Heart left ventricle (tissue), 16 donors: ENCODE results near the gene FAM53C. TPM values are rescaled to one million over a fixed set of nuclear protein-coding genes. Genes with fewer than 3 reads are reported as not detected.
A peak's percentile ranks its signal among the peaks of the same experiment; 100 is the strongest.

ENCODE experiments used
- ATAC-seq, 4 donors: fragments of 200-7000 bp; cut with Tn5 transposase; one replicate each; pipeline ENCODE4 v1.9.1; 2020 to 2022; ENCODE audit warnings: moderate library complexity in 4 of 4, mild to moderate bottlenecking in 3 of 4, moderate number of reproducible peaks in 1 of 4
- DNase-seq, 5 donors: peaks; one replicate each; pipeline ENCODE4 v3.0.0-alpha.2; 2020
- H3K27ac ChIP-seq, 12 donors: fragments of 200-600 bp; sonication (generic) in 4 of 12; one replicate each; pipeline versions ENCODE4 v1.5.0 to v1.8.0; 2016 to 2022; ENCODE audit warnings: mild to moderate bottlenecking in 2 of 12
- H3K27me3 ChIP-seq, 9 donors: fragments of 200-600 bp; sonication (generic) in 2 of 9; one replicate each; pipeline versions ENCODE4 v1.5.1 to v1.8.0; 2016 to 2022; ENCODE audit warnings: mild to moderate bottlenecking in 3 of 9
- H3K36me3 ChIP-seq, 9 donors: fragments of 200-600 bp; sonication (generic) in 2 of 9; one replicate each; pipeline versions ENCODE4 v1.5.0 to v1.8.0; 2018 to 2022; ENCODE audit warnings: mild to moderate bottlenecking in 2 of 9
- H3K4me1 ChIP-seq, 12 donors: fragments of 200-600 bp; sonication (generic) in 4 of 12; one replicate each; pipeline versions ENCODE4 v1.5.0 to v1.8.0; 2016 to 2022; ENCODE audit warnings: mild to moderate bottlenecking in 3 of 12
- H3K4me3 ChIP-seq, 12 donors: fragments of 200-600 bp; sonication (generic) in 4 of 12; one replicate each; pipeline versions ENCODE4 v1.5.0 to v1.8.0; 2017 to 2022; ENCODE audit warnings: mild to moderate bottlenecking in 9 of 12, moderate library complexity in 4 of 12
- H3K9me3 ChIP-seq, 12 donors: fragments of 200-600 bp; sonication (generic) in 4 of 12; one replicate each; pipeline versions ENCODE4 v1.5.0 to v1.8.0; 2016 to 2022; ENCODE audit warnings: mild to moderate bottlenecking in 1 of 12
- POLR2A ChIP-seq, 2 donors: fragments of 450-650 bp; IDR thresholded peaks; one replicate each; pipeline ENCODE4 v1.6.1; 2017; ENCODE audit warnings: antibody characterized with exemption in 2 of 2, mild to moderate bottlenecking in 2 of 2, moderate library complexity in 2 of 2
- WGBS, 4 donors: extraction: QIAGEN DNeasy Blood & Tissue Kit in 2 of 4; methylation state at CpG; one replicate each; pipeline versions ENCODE4 v1.1.5 to v1.1.7; 2013 to 2018; 5-methylcytosine and 5-hydroxymethylcytosine counted together
- intact Hi-C, 10 donors: fragments of 100-400 bp; cut with DNase I; formaldehyde crosslinking; loops; one replicate each; pipeline versions ENCODE4 v1.11.1 to v1.14.2; 2022
- polyA plus RNA-seq, 2 donors: library from polyadenylated mRNA; stranded (reverse); fragments of 200-250 nt; gene quantifications; one replicate each; pipeline ENCODE4 v1.2.3, GENCODE V29; 2013
- total RNA-seq, 9 donors: library from RNA; depleted of rRNA in 2 of 9; stranded (reverse); fragments of >200 nt in 2 of 9; fragmentation: NEBNext Ultra II Directional in 3 of 9; extraction: Animal tissue kit (Norgen Biotek cat#: 25700) in 3 of 9; gene quantifications; one replicate each; pipeline versions ENCODE4 v1.1.0 to v1.2.4, GENCODE V29; 2016 to 2023
- TF ChIP-seq, protein P1 (sequence below), 12 donors: fragments of 200-600 bp; sonication (generic) in 4 of 12; IDR thresholded peaks; one replicate each; pipeline versions ENCODE4 v1.5.0 to v1.8.0; 2018 to 2022; ENCODE audit warnings: antibody characterized with exemption in 12 of 12, mild to moderate bottlenecking in 5 of 12
- donor health status: ischemic (EF 13 %, LVEDD 7.1; RV severe dilation, severe dysfunction).
- donor health status: healthy with polysubstance abuse.
- donor health status: DM: no; HTN: yes; CAD: no.
- donor health status: DM: no; HTN: no; CAD: no.
- donor health status: ischemic (EF 25% LVEDD 6.9; RV normal size, moderate dysfunction).
- donor health status: ischemic (EF 25% LVEDD 5.7; RV mildly dilated, moderate dysfunction).
- donor health status: healthy.
- donor health status: DM: yes; HTN: yes; CAD: no.
- donor health status: ischemic (EF 35%, LVEDD 5.7; RV mildly dilated, moderate dysfunction).
- donor health status: nonischemic (EF 11% LVEDD 7.7; RV severe dilation, severe dysfunction).
- donor health status: DM: yes; HTN: yes; CAD: no.
- donor health status: PGD.
- donor health status: ischemic (EF 29% LVEDD 5.4; RV normal size, mild dysfunction).
- donor health status: nonischemic (EF 23%, LVEDD 6.1; RV moderate dilation, normal function).

Gene FAM53C
- total and polyA plus RNA-seq, 11 donors = 15.0 to 41.0 (median 26.2) TPM

- peaks cover 0 to 4% (median 0%) of the 10 kb centered on the region in 12 donors for H3K9me3 ChIP-seq
- ATAC-seq (no peak), DNase-seq (no peak)
- H3K36me3 ChIP-seq = peaks cover 0 to 76% (median 70%) of the 10 kb centered on the region in 9 donors
- peaks cover 0 to 28% (median 9%) of the 10 kb centered on the region in 12 donors for H3K4me1 ChIP-seq
- TF ChIP-seq, protein P1, sequence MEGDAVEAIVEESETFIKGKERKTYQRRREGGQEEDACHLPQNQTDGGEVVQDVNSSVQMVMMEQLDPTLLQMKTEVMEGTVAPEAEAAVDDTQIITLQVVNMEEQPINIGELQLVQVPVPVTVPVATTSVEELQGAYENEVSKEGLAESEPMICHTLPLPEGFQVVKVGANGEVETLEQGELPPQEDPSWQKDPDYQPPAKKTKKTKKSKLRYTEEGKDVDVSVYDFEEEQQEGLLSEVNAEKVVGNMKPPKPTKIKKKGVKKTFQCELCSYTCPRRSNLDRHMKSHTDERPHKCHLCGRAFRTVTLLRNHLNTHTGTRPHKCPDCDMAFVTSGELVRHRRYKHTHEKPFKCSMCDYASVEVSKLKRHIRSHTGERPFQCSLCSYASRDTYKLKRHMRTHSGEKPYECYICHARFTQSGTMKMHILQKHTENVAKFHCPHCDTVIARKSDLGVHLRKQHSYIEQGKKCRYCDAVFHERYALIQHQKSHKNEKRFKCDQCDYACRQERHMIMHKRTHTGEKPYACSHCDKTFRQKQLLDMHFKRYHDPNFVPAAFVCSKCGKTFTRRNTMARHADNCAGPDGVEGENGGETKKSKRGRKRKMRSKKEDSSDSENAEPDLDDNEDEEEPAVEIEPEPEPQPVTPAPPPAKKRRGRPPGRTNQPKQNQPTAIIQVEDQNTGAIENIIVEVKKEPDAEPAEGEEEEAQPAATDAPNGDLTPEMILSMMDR (IDR thresholded peaks at IDR 0.05) = no peak
- no peak for TF ChIP-seq POLR2A (IDR thresholded peaks at IDR 0.05)
- H3K4me3 ChIP-seq = no peak overlapping the region
- no peak overlapping the region for H3K27ac ChIP-seq
- H3K27me3 ChIP-seq = no peaks in the 10 kb centered on the region
- intact Hi-C loops = no loop called here
- WGBS, 4 donors = 93 to 96% (median 94%) methylated on average over 14 of the region's 14 CpGs
These were observed 8.8 kb downstream of the FAM53C start for GRCh38 chr5:138346889-138347288.

GRCh38 chr5:138349852-138350562, 11.9 kb downstream of the FAM53C start:
- DNase-seq (no peak), ATAC-seq (peak; percentile 27 to 39 (median 33))
- Histone ChIP-seq H3K27ac (peak overlapping the region in 10 of 12 donors; percentile 35 to 67 (median 58)), H3K9me3 (peaks cover 0 to 9% (median 0%) of the 10 kb centered on the region in 12 donors), H3K27me3 (no peaks in the 10 kb centered on the region), H3K36me3 (peaks cover 0 to 45% (median 39%) of the 10 kb centered on the region in 9 donors), H3K4me1 (peaks cover 0 to 45% (median 21%) of the 10 kb centered on the region in 12 donors), H3K4me3 (no peak overlapping the region)
- intact Hi-C loops = loop anchor here in 1 of 10 donors (10.0 kb wide), 1 partner anchor 55 kb away; no protein-coding TSS in a partner anchor
- WGBS, 4 donors = 43 to 63% (median 48%) methylated on average over 1 of the region's 1 CpG
- TF ChIP-seq POLR2A (IDR thresholded peaks at IDR 0.05) = no peak
- TF ChIP-seq, protein P1 (IDR thresholded peaks at IDR 0.05) = no peak

DNA sequence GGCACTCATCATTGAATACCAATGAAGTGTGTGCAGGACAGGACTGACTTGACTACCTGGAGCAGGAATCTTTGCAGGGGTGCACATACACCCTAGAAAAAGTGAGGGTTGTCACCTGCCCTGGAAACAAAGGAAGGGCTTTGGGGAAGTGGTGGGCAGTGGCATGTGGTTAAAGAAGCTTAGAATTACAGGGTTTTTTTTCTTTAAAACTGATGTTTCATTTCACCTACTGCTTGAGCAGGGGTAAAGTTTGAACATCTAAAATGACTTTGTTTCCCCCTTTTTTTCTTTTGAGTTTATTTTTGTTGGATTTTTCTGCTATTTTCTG, 12.5 kb downstream of the FAM53C start:
- intact Hi-C loops = loop anchor here in 1 of 10 donors (10.0 kb wide), 1 partner anchor 54 kb away; no protein-coding TSS in a partner anchor
- Histone ChIP-seq H3K4me1 (peaks cover 0 to 50% (median 26%) of the 10 kb centered on the region in 12 donors), H3K36me3 (peaks cover 0 to 40% (median 34%) of the 10 kb centered on the region in 9 donors), H3K4me3 (no peak overlapping the region), H3K27me3 (no peaks in the 10 kb centered on the region), H3K27ac (peak overlapping the region in 8 of 12 donors; percentile 31 to 67 (median 62)), H3K9me3 (peaks cover 0 to 9% (median 0%) of the 10 kb centered on the region in 12 donors)
- TF ChIP-seq, protein P1 (IDR thresholded peaks at IDR 0.05) = no peak
- no peak for TF ChIP-seq POLR2A (IDR thresholded peaks at IDR 0.05)
- DNase-seq (no peak), ATAC-seq (no peak)

GRCh38 chr5:138351056-138351455, 13.0 kb downstream of the FAM53C start:
- H3K27ac ChIP-seq = peak overlapping the region in 5 of 12 donors; percentile 0 to 38 (median 26)
- H3K4me1 ChIP-seq = peaks cover 0 to 55% (median 30%) of the 10 kb centered on the region in 12 donors
- no peaks in the 10 kb centered on the region for H3K27me3 ChIP-seq
- no peak overlapping the region for H3K4me3 ChIP-seq
- H3K9me3 ChIP-seq = peaks cover 0 to 9% (median 0%) of the 10 kb centered on the region in 12 donors
- TF ChIP-seq, protein P1 (IDR thresholded peaks at IDR 0.05) = no peak
- no peak for TF ChIP-seq POLR2A (IDR thresholded peaks at IDR 0.05)
- ATAC-seq (no peak), DNase-seq (no peak)
- 86 to 92% (median 89%) methylated on average over 1 of the region's 1 CpG for WGBS, 4 donors
- intact Hi-C loops = loop anchor here in 1 of 10 donors (10.0 kb wide), 1 partner anchor 54 kb away; no protein-coding TSS in a partner anchor
- peaks cover 0 to 35% (median 28%) of the 10 kb centered on the region in 9 donors for H3K36me3 ChIP-seq
